Measurements from ENCODE around the gene SLA2.

GRCh38 chr20:36682311-36682710 is 36.3 kb upstream of the SLA2 start:
- TF ChIP-seq CTCF (IDR thresholded peaks at IDR 0.05) (no peak), POLR2A (IDR thresholded peaks at IDR 0.05) (no peak)
